ENCODE measurements around the gene TEAD4.

The TEAD4 gene

DNA sequence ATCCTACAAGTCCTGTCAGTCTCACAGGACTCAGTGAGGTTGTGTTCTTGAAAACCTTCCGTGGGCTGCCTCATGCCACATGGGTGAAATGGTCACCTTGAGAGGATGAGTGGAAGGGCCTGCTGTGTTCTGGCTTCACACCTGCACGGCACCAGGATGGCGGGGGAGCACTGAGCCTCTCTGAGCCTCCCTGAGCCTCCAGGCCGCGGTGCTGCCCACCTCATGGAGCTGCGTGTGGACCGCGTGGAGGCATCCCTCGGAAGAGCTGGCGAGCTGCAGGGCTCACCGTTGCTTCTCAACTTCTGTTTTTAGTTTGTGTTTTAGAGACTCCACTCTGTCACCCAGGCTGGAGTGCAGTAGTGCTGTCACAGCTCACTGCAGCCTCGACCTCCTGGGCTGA lies 56.2 kb downstream of the TEAD4 start:
- no peaks in the 10 kb centered on the region for H3K27me3 ChIP-seq (ENCODE audit: low read length)
- H3K36me3 ChIP-seq (ENCODE audit: low read length): no peaks in the 10 kb centered on the region
- H3K9ac ChIP-seq (ENCODE audit: low read length): no peak overlapping the region
- H3K4me2 ChIP-seq (ENCODE audit: low read depth, low read length, poor library complexity, severe bottlenecking): no peak overlapping the region
- no peaks in the 10 kb centered on the region for H3K9me3 ChIP-seq (ENCODE audit: insufficient read depth, low read length)
- no peak overlapping the region for H2AFZ ChIP-seq (ENCODE audit: low read depth, low read length, severe bottlenecking)
- H3K79me2 ChIP-seq (ENCODE audit: insufficient read depth, low read length): no peaks in the 10 kb centered on the region
- H3K27ac ChIP-seq (ENCODE audit: low read depth, low read length): no peak overlapping the region
- no peak overlapping the region for H3K4me3 ChIP-seq (ENCODE audit: insufficient read depth, low read length, poor library complexity, severe bottlenecking)
- H4K20me1 ChIP-seq (ENCODE audit: low read depth, low read length): no peaks in the 10 kb centered on the region
- no peaks in the 10 kb centered on the region for H3F3A ChIP-seq (ENCODE audit: insufficient read depth)
- H3K9me2 ChIP-seq (replicated peaks; ENCODE audit: insufficient read depth, low read length): no peaks in the 10 kb centered on the region
- TF ChIP-seq, protein P1, sequence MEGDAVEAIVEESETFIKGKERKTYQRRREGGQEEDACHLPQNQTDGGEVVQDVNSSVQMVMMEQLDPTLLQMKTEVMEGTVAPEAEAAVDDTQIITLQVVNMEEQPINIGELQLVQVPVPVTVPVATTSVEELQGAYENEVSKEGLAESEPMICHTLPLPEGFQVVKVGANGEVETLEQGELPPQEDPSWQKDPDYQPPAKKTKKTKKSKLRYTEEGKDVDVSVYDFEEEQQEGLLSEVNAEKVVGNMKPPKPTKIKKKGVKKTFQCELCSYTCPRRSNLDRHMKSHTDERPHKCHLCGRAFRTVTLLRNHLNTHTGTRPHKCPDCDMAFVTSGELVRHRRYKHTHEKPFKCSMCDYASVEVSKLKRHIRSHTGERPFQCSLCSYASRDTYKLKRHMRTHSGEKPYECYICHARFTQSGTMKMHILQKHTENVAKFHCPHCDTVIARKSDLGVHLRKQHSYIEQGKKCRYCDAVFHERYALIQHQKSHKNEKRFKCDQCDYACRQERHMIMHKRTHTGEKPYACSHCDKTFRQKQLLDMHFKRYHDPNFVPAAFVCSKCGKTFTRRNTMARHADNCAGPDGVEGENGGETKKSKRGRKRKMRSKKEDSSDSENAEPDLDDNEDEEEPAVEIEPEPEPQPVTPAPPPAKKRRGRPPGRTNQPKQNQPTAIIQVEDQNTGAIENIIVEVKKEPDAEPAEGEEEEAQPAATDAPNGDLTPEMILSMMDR (IDR thresholded peaks at IDR 0.05; ENCODE audit: insufficient read depth, low read length, poor library complexity, severe bottlenecking): no peak
- no peak for TF ChIP-seq EZH2phosphoT487 (conservative IDR thresholded peaks at IDR 0.05; ENCODE audit: low read length)

DNA sequence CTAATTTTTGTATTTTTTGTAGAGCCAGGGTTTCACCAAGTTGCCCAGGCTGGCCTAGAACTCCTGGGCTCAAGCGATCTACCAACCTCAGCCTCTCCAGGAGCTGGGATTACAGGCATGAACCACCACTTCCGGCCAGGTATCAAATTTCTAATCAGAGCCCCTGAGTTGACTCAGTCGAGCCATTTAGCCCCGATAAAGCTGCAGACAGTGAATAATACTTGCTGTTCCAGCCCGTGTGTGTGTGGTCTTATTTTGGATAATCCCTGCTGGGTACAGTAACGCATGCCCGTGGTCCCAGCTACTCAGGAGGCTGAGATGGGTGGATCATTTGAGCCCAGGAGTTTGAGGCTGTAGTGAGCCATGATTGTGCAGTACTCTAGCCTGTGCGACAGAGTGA lies 57.0 kb downstream of the TEAD4 start:
- H3K9ac ChIP-seq (ENCODE audit: low read length): no peak overlapping the region
- H3K4me2 ChIP-seq (ENCODE audit: low read depth, low read length, poor library complexity, severe bottlenecking): no peak overlapping the region
- no peak overlapping the region for H3K4me3 ChIP-seq (ENCODE audit: insufficient read depth, low read length, poor library complexity, severe bottlenecking)
- H3K27ac ChIP-seq (ENCODE audit: low read depth, low read length): no peak overlapping the region
- no peaks in the 10 kb centered on the region for H3F3A ChIP-seq (ENCODE audit: insufficient read depth)
- H2AFZ ChIP-seq (ENCODE audit: low read depth, low read length, severe bottlenecking): no peak overlapping the region
- H3K79me2 ChIP-seq (ENCODE audit: insufficient read depth, low read length): no peaks in the 10 kb centered on the region
- TF ChIP-seq, protein P1 (IDR thresholded peaks at IDR 0.05; ENCODE audit: insufficient read depth, low read length, poor library complexity, severe bottlenecking): no peak
- TF ChIP-seq EZH2phosphoT487 (conservative IDR thresholded peaks at IDR 0.05; ENCODE audit: low read length): no peak
- H3K9me2 ChIP-seq (replicated peaks; ENCODE audit: insufficient read depth, low read length): no peaks in the 10 kb centered on the region
- no peaks in the 10 kb centered on the region for H3K27me3 ChIP-seq (ENCODE audit: low read length)
- no peaks in the 10 kb centered on the region for H3K36me3 ChIP-seq (ENCODE audit: low read length)
- H3K9me3 ChIP-seq (ENCODE audit: insufficient read depth, low read length): no peaks in the 10 kb centered on the region
- H4K20me1 ChIP-seq (ENCODE audit: low read depth, low read length): no peaks in the 10 kb centered on the region

DNA sequence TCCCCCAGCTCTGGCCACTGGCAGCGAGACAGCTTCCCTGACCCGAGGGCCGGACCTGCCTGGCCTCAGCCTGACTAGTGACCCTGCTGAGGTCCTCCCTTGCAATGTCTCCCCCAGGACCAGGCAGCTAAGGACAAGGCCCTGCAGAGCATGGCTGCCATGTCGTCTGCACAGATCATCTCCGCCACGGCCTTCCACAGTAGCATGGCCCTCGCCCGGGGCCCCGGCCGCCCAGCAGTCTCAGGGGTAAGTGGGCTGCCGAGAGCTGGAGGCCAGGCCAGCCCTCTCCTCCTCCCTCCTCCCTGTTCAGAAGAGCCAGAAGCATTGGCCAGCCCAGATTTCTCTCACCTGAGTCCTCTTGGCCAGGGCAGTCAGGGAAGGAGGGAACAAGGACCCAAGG lies 58.1 kb downstream of the TEAD4 start:
- Histone ChIP-seq H3K36me3 (ENCODE audit: low read length) (no peaks in the 10 kb centered on the region), H3K4me2 (ENCODE audit: low read depth, low read length, poor library complexity, severe bottlenecking) (no peak overlapping the region), H3K9ac (ENCODE audit: low read length) (no peak overlapping the region), H3F3A (ENCODE audit: insufficient read depth) (no peaks in the 10 kb centered on the region), H4K20me1 (ENCODE audit: low read depth, low read length) (no peaks in the 10 kb centered on the region), H2AFZ (ENCODE audit: low read depth, low read length, severe bottlenecking) (no peak overlapping the region), H3K27me3 (ENCODE audit: low read length) (no peaks in the 10 kb centered on the region), H3K9me3 (ENCODE audit: insufficient read depth, low read length) (no peaks in the 10 kb centered on the region), H3K4me3 (ENCODE audit: insufficient read depth, low read length, poor library complexity, severe bottlenecking) (no peak overlapping the region), H3K27ac (ENCODE audit: low read depth, low read length) (no peak overlapping the region), H3K9me2 (replicated peaks; ENCODE audit: insufficient read depth, low read length) (no peaks in the 10 kb centered on the region), H3K79me2 (ENCODE audit: insufficient read depth, low read length) (no peaks in the 10 kb centered on the region)
- TF ChIP-seq, protein P1 (IDR thresholded peaks at IDR 0.05; ENCODE audit: insufficient read depth, low read length, poor library complexity, severe bottlenecking): no peak
- no peak for TF ChIP-seq EZH2phosphoT487 (conservative IDR thresholded peaks at IDR 0.05; ENCODE audit: low read length)
